Inflammatory macrophage (primary cell): ENCODE data around the gene PTPRG.

ENCODE experiments used
- DNase-seq, 2 donors: peaks; one replicate each; pipeline ENCODE4 v3.0.0-alpha.2; 2020 to 2022

The PTPRG gene

GRCh38 chr3:61935814-61936213 lies 374.4 kb downstream of the PTPRG start:
- no peak for DNase-seq

- DNase-seq, result no peak
These were observed 375.1 kb downstream of the PTPRG start for GRCh38 chr3:61936344-61936937.

GRCh38 chr3:61937477-61937876 lies 376.1 kb downstream of the PTPRG start:
- no peak for DNase-seq

DNA sequence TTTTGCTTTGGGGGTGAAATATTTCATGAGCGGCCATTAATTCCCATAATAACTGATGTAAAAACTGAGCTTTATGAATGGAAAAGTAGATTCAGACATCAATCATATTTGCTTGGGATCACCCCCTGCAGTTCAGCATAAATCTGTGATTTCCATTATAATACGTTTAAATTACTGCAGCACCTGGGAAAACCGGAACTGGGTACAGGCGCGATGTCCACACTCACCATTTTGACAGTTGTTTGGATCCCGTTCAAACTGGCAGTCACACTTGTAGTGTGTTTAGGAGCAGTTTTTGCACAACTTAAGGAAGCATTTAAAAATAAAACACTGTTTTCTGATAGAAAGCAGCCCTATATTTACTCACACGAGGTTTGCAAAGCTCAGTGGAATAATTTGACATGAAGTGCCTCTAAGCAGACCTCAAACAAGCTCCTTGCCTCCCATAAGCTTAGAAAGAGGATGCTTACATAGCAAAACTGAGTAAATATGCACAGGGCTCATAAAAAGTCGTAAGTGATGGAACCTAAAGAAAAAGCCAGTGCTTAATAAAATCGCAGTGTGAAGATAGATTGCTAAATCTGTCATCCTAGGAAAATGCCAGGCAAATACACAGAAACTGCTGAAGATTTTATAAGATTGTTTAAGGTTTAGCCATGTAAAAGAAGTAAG lies 377.6 kb downstream of the PTPRG start:
- no peak for DNase-seq

DNA sequence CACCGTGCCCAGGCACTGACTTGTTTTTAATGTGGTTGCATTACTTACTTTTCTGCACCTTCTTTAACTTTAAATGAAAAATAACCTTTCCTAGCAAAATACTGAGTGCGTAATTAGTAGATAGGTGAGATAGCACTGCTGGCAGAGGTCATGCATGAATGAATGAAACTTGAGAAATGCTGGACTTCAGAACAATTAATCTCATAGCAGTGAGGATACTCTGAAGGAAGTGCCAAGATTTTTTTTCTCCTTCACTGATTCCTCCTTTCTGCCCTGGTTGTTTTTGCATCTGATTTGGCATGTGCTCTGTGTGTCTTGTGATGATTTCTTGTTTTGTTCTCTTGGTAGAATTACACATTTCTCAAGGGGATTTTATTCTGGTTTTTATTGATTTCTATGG lies 378.9 kb downstream of the PTPRG start:
- no peak for DNase-seq

DNA sequence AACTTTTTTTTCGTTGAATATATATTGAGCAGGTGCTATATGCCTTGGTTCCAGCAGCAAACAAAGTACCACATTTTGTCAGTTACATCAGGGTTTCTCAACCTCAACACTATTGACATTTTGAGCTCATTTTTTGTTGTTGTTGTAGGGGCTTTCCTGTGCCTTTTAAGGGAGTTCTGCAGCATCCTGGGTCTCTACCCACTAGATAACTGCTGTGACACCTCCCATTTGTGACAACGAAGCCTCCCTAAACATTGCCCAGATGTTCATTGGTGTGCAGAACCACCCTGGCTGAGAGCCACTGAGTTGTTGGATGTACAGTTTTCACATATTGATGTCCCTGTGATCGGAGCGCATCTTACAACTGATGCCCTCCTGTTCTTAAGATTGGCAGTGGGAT lies 382.6 kb downstream of the PTPRG start:
- no peak for DNase-seq

DNA sequence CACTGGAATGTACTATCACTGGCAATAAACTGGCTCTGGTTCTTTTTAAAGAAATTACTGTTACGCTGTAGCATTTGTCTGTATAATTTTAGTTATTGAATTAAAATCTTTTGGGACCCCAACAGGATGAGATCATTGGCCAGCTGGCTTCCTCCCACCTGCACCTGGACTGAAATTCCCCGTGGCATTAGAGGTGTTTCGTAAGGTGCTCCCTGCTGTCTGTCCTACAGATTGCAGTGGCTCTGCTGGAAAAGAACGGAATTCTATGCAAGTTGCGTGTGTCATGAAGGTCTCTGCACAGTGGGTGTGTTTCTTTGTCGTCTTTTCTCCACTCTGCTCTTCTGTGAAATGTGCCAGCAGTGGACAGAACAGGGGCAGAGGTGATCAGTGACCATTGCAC lies 383.4 kb downstream of the PTPRG start:
- DNase-seq, result no peak

DNA sequence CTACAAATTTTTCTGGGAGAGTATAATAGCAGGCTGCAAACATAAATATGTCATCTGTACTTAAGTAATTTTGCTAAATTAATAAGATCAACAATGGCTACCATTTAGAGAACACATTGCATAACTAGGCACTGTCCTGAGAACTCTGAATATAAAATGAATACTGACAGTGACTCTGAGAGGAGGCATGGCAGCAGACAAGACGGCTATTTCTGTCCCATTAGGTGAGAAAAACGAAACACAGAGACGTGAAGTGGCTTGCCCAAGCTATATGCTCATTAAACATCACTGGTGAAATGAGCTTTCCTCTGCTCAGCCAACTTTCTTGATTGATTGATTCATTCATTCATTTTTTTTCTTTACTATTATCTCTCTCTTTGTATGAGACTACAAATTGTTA lies 384.3 kb downstream of the PTPRG start:
- no peak for DNase-seq

- no peak for DNase-seq
These were observed 385.4 kb downstream of the PTPRG start for GRCh38 chr3:61946570-61947324.

GRCh38 chr3:61947456-61947855 lies 386.1 kb downstream of the PTPRG start:
- no peak for DNase-seq

GRCh38 chr3:61948699-61949305 lies 387.4 kb downstream of the PTPRG start:
- no peak for DNase-seq

GRCh38 chr3:61954097-61954540 lies 392.7 kb downstream of the PTPRG start:
- DNase-seq, result no peak

- no peak for DNase-seq
These were observed 394.1 kb downstream of the PTPRG start for GRCh38 chr3:61955483-61955882.

- DNase-seq, result no peak
These were observed 394.9 kb downstream of the PTPRG start for GRCh38 chr3:61956236-61956635.

GRCh38 chr3:61957259-61957658 lies 395.9 kb downstream of the PTPRG start:
- no peak for DNase-seq

DNA sequence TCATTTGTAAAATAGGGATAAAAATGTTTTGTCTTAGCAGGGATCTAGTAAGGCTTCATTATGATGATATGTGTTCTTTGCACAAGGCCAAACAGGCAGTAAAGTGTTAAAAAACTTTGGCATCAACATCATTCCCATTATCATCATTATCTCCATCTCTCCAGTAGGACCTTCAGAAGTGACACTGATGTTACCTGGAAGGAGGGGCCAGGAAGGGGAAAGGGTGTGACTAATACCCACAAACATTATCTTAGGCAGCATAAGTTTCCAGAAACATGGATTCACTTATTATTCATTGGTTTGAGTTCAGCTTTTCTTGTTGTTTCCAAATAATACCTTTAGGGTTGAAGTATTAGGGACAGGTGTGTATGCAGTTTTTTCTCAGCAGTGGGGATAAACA lies 399.6 kb downstream of the PTPRG start:
- no peak for DNase-seq

DNA sequence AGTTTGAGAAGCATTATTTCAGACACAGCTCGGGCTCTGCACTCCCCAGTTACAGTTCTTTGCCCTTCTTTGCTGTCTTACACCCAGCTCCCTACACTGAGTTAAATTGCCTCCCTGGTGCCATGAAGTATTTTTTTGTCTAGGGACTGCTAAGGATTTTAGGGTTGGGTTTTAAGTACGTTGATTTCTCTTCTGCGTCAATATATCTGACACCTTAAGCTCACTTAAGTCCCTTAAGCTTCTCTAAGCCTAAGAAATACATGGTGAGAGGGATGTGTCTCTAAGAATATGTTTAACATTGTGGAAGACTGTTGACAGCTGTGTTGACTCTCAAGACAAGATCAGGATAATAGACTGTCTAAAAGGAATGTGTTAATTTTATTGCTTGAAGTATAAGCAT lies 400.5 kb downstream of the PTPRG start:
- no peak for DNase-seq

- no peak for DNase-seq
These were observed 403.2 kb downstream of the PTPRG start for GRCh38 chr3:61964566-61964965.

GRCh38 chr3:61965770-61966131 lies 404.4 kb downstream of the PTPRG start:
- DNase-seq, result no peak

DNA sequence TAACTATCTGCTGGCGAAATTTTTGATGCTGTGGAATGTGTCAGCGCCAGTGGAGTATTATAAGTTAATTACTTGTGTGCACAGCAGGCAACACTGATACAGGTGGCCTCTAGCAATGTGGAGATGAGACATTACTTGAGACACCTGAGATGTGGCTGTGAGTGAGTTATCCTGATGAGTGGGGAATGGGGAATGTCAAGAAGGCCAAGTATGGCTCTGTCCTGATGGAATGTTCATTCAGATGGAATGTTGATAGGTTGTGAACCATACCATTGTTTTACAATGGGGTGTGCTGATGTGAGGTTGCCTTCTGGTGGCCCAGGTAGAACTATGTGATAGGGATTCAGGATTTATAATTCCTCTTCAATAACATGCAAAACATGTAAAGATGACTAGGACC lies 404.8 kb downstream of the PTPRG start:
- no peak for DNase-seq

DNA sequence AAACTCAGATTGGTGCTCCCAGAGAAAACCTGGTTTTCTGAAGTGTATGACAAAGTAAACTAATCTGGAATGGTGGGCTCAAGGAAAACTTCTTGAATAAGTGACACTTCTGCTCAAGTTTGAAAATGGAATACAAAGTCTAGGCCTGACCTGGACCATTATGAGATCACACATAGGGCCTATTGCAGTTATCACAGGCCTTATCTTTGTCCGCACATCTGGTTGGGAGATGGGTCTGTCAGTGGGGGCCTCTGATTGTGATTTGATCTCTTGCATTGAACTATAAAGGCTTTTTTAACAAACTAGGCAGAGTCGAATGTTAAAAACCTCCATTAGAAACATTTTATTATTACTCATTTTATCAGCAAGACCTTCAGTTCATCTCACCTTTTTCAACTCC lies 405.6 kb downstream of the PTPRG start:
- DNase-seq, result no peak

GRCh38 chr3:61967937-61968336 lies 406.6 kb downstream of the PTPRG start:
- DNase-seq, result no peak

GRCh38 chr3:61974662-61975061 lies 413.3 kb downstream of the PTPRG start:
- DNase-seq, result no peak

GRCh38 chr3:61975199-61975598 lies 413.8 kb downstream of the PTPRG start:
- DNase-seq, result no peak
